HG02610 (cell line): Measurements from ENCODE around the gene NDUFV2.
A peak's percentile ranks its signal among the peaks of the same experiment; 100 is the strongest.

ENCODE experiments used
- ATAC-seq: cut with Tn5 transposase; IDR thresholded peaks from one replicate; pipeline ENCODE4 v1.9.1; 2021; ENCODE audit warnings: mild to moderate bottlenecking, moderate library complexity; ENCODE audit not compliant: unreplicated experiment

NDUFV2 gene

GRCh38 chr18:9113468-9114149 is 11.1 kb downstream of the NDUFV2 start:
- ATAC-seq, result no peak

- ATAC-seq, result no peak
These were observed 13.5 kb downstream of the NDUFV2 start for GRCh38 chr18:9115984-9116383.

GRCh38 chr18:9117980-9118841 is 15.7 kb downstream of the NDUFV2 start:
- ATAC-seq, result no peak

- no peak for ATAC-seq
These were observed 18.3 kb downstream of the NDUFV2 start for GRCh38 chr18:9120796-9121195.

- no peak for ATAC-seq
These were observed 21.0 kb downstream of the NDUFV2 start for GRCh38 chr18:9123520-9123919.

- ATAC-seq, result no peak
These were observed 22.3 kb downstream of the NDUFV2 start for GRCh38 chr18:9124824-9125223.

GRCh38 chr18:9126337-9126736 is 23.8 kb downstream of the NDUFV2 start:
- no peak for ATAC-seq

- no peak for ATAC-seq
These were observed 27.7 kb downstream of the NDUFV2 start for GRCh38 chr18:9130195-9130594.

- ATAC-seq, result no peak
These were observed 28.3 kb downstream of the NDUFV2 start for GRCh38 chr18:9130806-9131205.

GRCh38 chr18:9132628-9133027 is 30.1 kb downstream of the NDUFV2 start:
- ATAC-seq, result no peak

- no peak for ATAC-seq
These were observed 30.7 kb downstream of the NDUFV2 start for GRCh38 chr18:9133225-9133624.

GRCh38 chr18:9135081-9135911 is 32.8 kb downstream of the NDUFV2 start:
- ATAC-seq, result no peak

- ATAC-seq, result peak; percentile 19
These were observed 33.4 kb downstream of the NDUFV2 start for GRCh38 chr18:9135912-9136314.

GRCh38 chr18:9136315-9137155 is 34.0 kb downstream of the NDUFV2 start, which contains the start of gene ANKRD12:
ANKRD12 (plus strand) TSS chr18:9136781; CDS start chr18:9182433, 45,652 bp downstream.
- peak; percentile 68 for ATAC-seq

- ATAC-seq, result peak; percentile 37
These were observed 34.9 kb downstream of the NDUFV2 start for GRCh38 chr18:9137168-9138066.

GRCh38 chr18:9139400-9140039 is 37.0 kb downstream of the NDUFV2 start:
- ATAC-seq, result no peak

GRCh38 chr18:9140381-9140780 is 37.9 kb downstream of the NDUFV2 start:
- ATAC-seq, result no peak

GRCh38 chr18:9140984-9141383 is 38.5 kb downstream of the NDUFV2 start:
- no peak for ATAC-seq

GRCh38 chr18:9146224-9146623 is 43.7 kb downstream of the NDUFV2 start:
- no peak for ATAC-seq
